GM12878 (cell line): ENCODE data around the gene NEO1. TPM values are rescaled to one million over a fixed set of nuclear protein-coding genes. Genes with fewer than 3 reads are reported as not detected.

Experiments used
- ATAC-seq: fragments of 200-7000 bp; cut with Tn5 transposase; 3 replicates; pipeline ENCODE4 v1.9.1; 2020; ENCODE audit warnings: mild to moderate bottlenecking, moderate library complexity
- BruUV-seq: library from RNA; stranded (reverse); fragments of 400-500 nt; replicated peaks from 2 replicates; lab custom pipeline; 2021; lab: Mats Ljungman, UMichigan
- CTCF ChIA-PET: fragments of 300-600 bp; sonication (Branson Sonifier 250); formaldehyde crosslinking; extraction: SDS; loops from one replicate; lab custom pipeline; 2021; ENCODE audit warnings: inconsistent platforms; lab: Yijun Ruan, JAX
- POLR2A ChIA-PET: fragments of 350-600 bp; formaldehyde crosslinking; extraction: SDS; loops from one replicate; lab custom pipeline; 2021; ENCODE audit warnings: inconsistent platforms; lab: Charles Lee
- RAD21 ChIA-PET: fragments of 300-600 bp; sonication (Branson Sonifier 250); formaldehyde crosslinking; loops from one replicate; lab custom pipeline; 2023; ENCODE audit warnings: antibody characterized with exemption; ENCODE audit not compliant: unreplicated experiment; lab: Charles Lee
- SMC1A ChIA-PET: fragments of 300-600 bp; sonication (Branson Sonifier 250); formaldehyde crosslinking; loops from one replicate; lab custom pipeline; 2023; ENCODE audit not compliant: unreplicated experiment, uncharacterized antibody; lab: Charles Lee
- DNase-seq: peaks from one replicate; pipeline ENCODE4 v3.0.0-alpha.2; 2011; ENCODE audit warnings: low read depth, low spot score
- FAIRE-seq: peaks from 3 replicates; lab custom pipeline; 2011; peaks lifted over from hg19 to GRCh38; lab: Jason Lieb, UNC
- H2AFZ ChIP-seq: 2 replicates; pipeline ENCODE4 v1.6.0; 2011; ENCODE audit warnings: low read depth, low read length, control low read depth; ENCODE audit not compliant: control insufficient read depth
- H3K27ac ChIP-seq: 2 replicates; pipeline ENCODE4 v1.5.1; 2011; ENCODE audit warnings: control low read depth; ENCODE audit not compliant: control insufficient read depth, insufficient read depth
- H3K27me3 ChIP-seq, 2 experiments: replicated peaks in 1 of 2; 2 replicates each; pipeline versions ENCODE4 v1.6.0 to v1.6.1; 2011; ENCODE audit warnings: low read length in 1 of 2; ENCODE audit not compliant: control insufficient read depth in 2 of 2, insufficient read depth in 2 of 2
- H3K36me3 ChIP-seq, 2 experiments: 2 replicates each; pipeline ENCODE4 v1.5.1; 2011; ENCODE audit warnings: low read length in 1 of 2; ENCODE audit not compliant: control insufficient read depth in 2 of 2, insufficient read depth in 2 of 2
- H3K4me1 ChIP-seq: 2 replicates; pipeline ENCODE4 v1.6.1; 2011; ENCODE audit warnings: mild to moderate bottlenecking, low read length, moderate library complexity, mixed read lengths; ENCODE audit not compliant: control insufficient read depth, insufficient read depth
- H3K4me2 ChIP-seq: 2 replicates; pipeline ENCODE4 v1.6.0; 2011; ENCODE audit warnings: control low read depth; ENCODE audit not compliant: control insufficient read depth, insufficient read depth
- H3K4me3 ChIP-seq: fragments of 200-600 bp; sonication (generic); 2 replicates; pipeline ENCODE4 v1.5.1; 2016
- H3K79me2 ChIP-seq: 2 replicates; pipeline ENCODE4 v1.6.0; 2011; ENCODE audit warnings: low read length; ENCODE audit not compliant: control insufficient read depth, insufficient read depth
- H3K9ac ChIP-seq: 2 replicates; pipeline ENCODE4 v1.8.0; 2011; ENCODE audit warnings: low read length, control low read depth, mixed read lengths; ENCODE audit not compliant: control insufficient read depth, insufficient read depth
- H3K9me3 ChIP-seq: replicated peaks from 3 replicates; pipeline ENCODE4 v1.5.1; 2011; ENCODE audit warnings: mild to moderate bottlenecking, low read length; ENCODE audit not compliant: control insufficient read depth, insufficient read depth
- H4K20me1 ChIP-seq: 2 replicates; pipeline ENCODE4 v1.6.0; 2011; ENCODE audit not compliant: control insufficient read depth, insufficient read depth
- ETV6 ChIP-seq, 2 experiments: fragments of 450-650 bp in 1 of 2; IDR thresholded peaks in 1 of 2; conservative IDR thresholded peaks in 1 of 2; 2 replicates each; pipeline ENCODE4 v1.6.1; 2014; ENCODE audit warnings: antibody characterized with exemption in 1 of 2, borderline replicate concordance in 1 of 2, low read depth in 1 of 2, mild to moderate bottlenecking in 1 of 2, moderate library complexity in 1 of 2
- HDGF ChIP-seq: fragments of 450-650 bp; IDR thresholded peaks from 2 replicates; pipeline ENCODE4 v1.6.1; 2016; ENCODE audit warnings: antibody characterized with exemption
- LARP7 ChIP-seq: fragments of 450-650 bp; IDR thresholded peaks from 2 replicates; pipeline ENCODE4 v1.6.1; 2017; ENCODE audit warnings: mild to moderate bottlenecking
- SMARCA5 ChIP-seq: fragments of 450-650 bp; IDR thresholded peaks from 2 replicates; pipeline ENCODE4 v1.6.1; 2017; ENCODE audit warnings: mild to moderate bottlenecking
- TCF7 ChIP-seq: IDR thresholded peaks from 2 replicates; pipeline ENCODE4 v1.6.1; 2014; ENCODE audit warnings: antibody characterized with exemption, borderline replicate concordance
- WGBS: methylation state at CpG from one replicate; pipeline ENCODE4 v1.1.6; 2016; ENCODE audit warnings: low lambda C conversion rate; ENCODE audit not compliant: insufficient replicate concordance, insufficient coverage; ENCODE audit errors: missing lambda C conversion rate; 5-methylcytosine and 5-hydroxymethylcytosine counted together
- in situ Hi-C: fragments of 300-500 bp; cut with MboI; formaldehyde crosslinking; loops from 9 replicates; pipeline ENCODE4 v1.14.3; 2018; ENCODE audit warnings: mixed read lengths
- intact Hi-C: fragments of 100-400 bp; cut with micrococcal nuclease; formaldehyde crosslinking; loops from one replicate; pipeline ENCODE4 v1.14.2; 2022; ENCODE audit not compliant: unreplicated experiment
- polyA plus RNA-seq, 11 experiments: library from polyadenylated mRNA; depleted of rRNA in 4 of 11; unstranded in 6 of 11; stranded (reverse) in 5 of 11; fragments of >200 nt; fragmentation: Nextera tagmentation in 4 of 11; fragmentation: Illumina TruSeq in 1 of 11; extraction: Ambion mirVana in 4 of 11; extraction: Trizol in 1 of 11; gene quantifications; 1 replicate in 1 of 11; 2 replicates in 10 of 11; pipeline versions ENCODE4 v1.2.1 to v1.2.3, GENCODE V29; 2011 to 2016; ENCODE audit warnings: inconsistent platforms in 2 of 11, missing spikeins in 2 of 11, low read depth in 1 of 11
- total RNA-seq, 4 experiments: library from RNA; depleted of rRNA in 3 of 4; stranded (reverse); fragments of >200 nt in 3 of 4; fragmentation: Illumina TruSeq in 1 of 4; extraction: Trizol in 1 of 4; gene quantifications; 2 replicates each; pipeline versions ENCODE4 v1.2.1 to v1.2.3, GENCODE V29; 2013 to 2021

NEO1 gene
- total and polyA plus RNA-seq, 10 of the 15 experiments (the other 5 are each of a cell fraction or from before 2014, with no cell fraction given): 0.03 to 2.0 (median 0.32) TPM

DNA sequence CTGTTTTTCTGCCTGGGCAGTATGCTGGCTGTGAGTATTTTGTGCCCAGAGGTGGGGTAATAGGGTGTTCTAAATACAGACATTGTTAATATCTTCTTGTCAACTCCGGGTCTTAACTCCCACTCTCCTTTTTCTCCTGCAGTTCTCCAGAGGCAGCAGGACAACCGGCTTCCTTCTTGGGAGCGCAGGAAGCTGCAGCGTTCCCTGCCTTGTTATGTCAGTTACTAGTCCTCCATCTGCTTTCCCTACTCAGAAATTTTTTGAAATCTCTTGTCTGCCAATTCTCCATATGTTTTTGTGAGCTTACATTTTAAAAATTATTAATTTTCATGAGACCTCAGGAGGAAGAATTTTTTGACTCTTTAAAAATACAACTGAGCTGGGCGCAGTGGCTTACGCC, 67.2 kb downstream of the NEO1 start:
- H3K36me3 ChIP-seq: no peaks in the 10 kb centered on the region
- no peak for DNase-seq
- no peak overlapping the region for H3K4me2 ChIP-seq
- ChIA-PET RAD21 (no interaction called here), POLR2A (no interaction called here)
- H3K4me1 ChIP-seq: no peaks in the 10 kb centered on the region
- no peaks in the 10 kb centered on the region for H3K27me3 ChIP-seq
- no peaks in the 10 kb centered on the region for H3K9me3 ChIP-seq
- intact Hi-C loops: no loop called here
- BruUV-seq: no TSS peak
- TF ChIP-seq LARP7: no peak
- TF ChIP-seq TCF7: no peak
- no peak for TF ChIP-seq HDGF
- TF ChIP-seq, all 136 proteins: peak for 0
- FAIRE-seq (no peak), ATAC-seq (no peak)
- no peak overlapping the region for H2AFZ ChIP-seq
- no peaks in the 10 kb centered on the region for H4K20me1 ChIP-seq
- no peak overlapping the region for H3K27ac ChIP-seq
- WGBS: 75% methylated on average over 6 of the region's 6 CpGs
- no peaks in the 10 kb centered on the region for H3K79me2 ChIP-seq
- ChIA-PET SMC1A (interaction anchor here (0.6 kb wide), 1 partner anchor 13 kb away, joined by 3 read pairs; no protein-coding TSS in a partner anchor), CTCF (no interaction called here)
- H3K4me3 ChIP-seq: no peak overlapping the region
- H3K9ac ChIP-seq: no peak overlapping the region
- in situ Hi-C loops: no loop called here

DNA sequence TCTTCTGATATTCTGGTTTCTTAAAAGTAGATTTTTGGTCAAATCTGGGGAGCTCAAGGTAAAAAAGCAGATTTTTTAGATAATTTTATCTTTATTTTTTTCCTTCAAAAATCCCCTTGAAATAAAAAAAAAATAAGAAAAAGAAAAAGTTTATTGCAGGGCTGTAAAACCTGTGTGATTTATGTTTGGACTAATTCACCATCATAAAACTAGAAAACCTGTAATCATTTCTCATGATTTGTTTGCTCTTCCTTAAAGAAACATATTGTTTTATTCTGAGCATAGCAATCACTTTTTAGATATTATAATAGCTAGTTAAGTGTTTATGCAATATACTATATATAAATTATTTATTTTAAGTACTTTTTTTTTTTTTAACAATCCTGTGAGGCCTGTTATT, 68.0 kb downstream of the NEO1 start:
- DNase-seq: no peak
- Histone ChIP-seq H3K36me3 (no peaks in the 10 kb centered on the region), H3K27me3 (no peaks in the 10 kb centered on the region), H3K9ac (no peak overlapping the region), H3K9me3 (no peaks in the 10 kb centered on the region), H2AFZ (no peak overlapping the region), H3K4me2 (no peak overlapping the region), H3K79me2 (no peaks in the 10 kb centered on the region), H3K27ac (no peak overlapping the region), H3K4me1 (no peaks in the 10 kb centered on the region), H3K4me3 (no peak overlapping the region), H4K20me1 (no peaks in the 10 kb centered on the region)
- in situ Hi-C loops: no loop called here
- POLR2A ChIA-PET: no interaction called here
- CTCF ChIA-PET: no interaction called here
- SMC1A ChIA-PET: interaction anchor here (0.6 kb wide), 1 partner anchor 14 kb away, joined by 3 read pairs; no protein-coding TSS in a partner anchor
- RAD21 ChIA-PET: no interaction called here
- TF ChIP-seq SMARCA5 (no peak), ETV6 (conservative IDR thresholded peaks at IDR 0.05 in 1 of 2, IDR thresholded peaks at IDR 0.05 in 1 of 2; ENCODE audit: borderline replicate concordance in 1 of 2, low read depth in 1 of 2) (no peak)
- no TSS peak for BruUV-seq
- no peak for FAIRE-seq
- intact Hi-C loops: no loop called here
- ATAC-seq: no peak
